ENCODE measurements around the gene SNAPC2.

DNA sequence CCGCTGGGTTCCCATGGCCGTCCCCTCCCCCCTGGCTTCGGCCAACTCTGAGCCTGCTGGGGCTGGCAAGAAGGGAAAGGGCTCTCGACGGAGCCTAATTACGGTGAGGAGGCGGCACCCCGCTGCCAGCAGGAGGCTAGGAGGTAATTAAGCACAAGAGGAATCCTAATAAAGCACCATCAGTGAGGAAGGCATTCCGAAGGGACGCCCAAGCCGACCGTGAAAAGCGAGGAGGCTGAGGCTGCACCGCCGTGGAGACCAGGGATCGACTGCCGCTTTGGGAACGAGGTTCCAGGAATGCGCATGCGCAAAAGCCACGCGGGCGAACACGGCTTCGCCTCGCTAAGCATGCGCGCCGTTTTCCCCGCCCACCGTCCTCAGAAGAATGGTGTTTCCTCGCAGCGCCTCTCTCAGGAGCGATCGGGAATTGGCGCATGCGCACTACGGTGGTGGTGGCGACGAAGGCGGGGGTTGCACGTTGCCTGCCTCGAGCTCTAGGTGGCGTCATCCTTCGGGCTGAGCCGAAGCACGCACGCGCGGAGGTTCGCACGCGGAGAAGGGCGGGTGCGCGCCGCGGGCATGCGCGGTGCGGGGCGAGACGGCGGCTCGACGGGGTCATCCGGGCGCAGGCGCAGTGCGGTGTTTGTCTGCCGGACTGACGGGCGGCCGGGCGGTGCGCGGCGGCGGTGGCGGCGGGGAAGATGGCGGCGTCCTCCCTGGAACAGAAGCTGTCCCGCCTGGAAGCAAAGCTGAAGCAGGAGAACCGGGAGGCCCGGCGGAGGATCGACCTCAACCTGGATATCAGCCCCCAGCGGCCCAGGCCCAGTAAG, 16.7 kb upstream of the SNAPC2 start, which contains the start of gene MAP2K7:
- TF ChIP-seq EZH2 (IDR thresholded peaks at IDR 0.05; ENCODE audit: borderline replicate concordance, low read length), result no peak
- TF ChIP-seq, protein P1, sequence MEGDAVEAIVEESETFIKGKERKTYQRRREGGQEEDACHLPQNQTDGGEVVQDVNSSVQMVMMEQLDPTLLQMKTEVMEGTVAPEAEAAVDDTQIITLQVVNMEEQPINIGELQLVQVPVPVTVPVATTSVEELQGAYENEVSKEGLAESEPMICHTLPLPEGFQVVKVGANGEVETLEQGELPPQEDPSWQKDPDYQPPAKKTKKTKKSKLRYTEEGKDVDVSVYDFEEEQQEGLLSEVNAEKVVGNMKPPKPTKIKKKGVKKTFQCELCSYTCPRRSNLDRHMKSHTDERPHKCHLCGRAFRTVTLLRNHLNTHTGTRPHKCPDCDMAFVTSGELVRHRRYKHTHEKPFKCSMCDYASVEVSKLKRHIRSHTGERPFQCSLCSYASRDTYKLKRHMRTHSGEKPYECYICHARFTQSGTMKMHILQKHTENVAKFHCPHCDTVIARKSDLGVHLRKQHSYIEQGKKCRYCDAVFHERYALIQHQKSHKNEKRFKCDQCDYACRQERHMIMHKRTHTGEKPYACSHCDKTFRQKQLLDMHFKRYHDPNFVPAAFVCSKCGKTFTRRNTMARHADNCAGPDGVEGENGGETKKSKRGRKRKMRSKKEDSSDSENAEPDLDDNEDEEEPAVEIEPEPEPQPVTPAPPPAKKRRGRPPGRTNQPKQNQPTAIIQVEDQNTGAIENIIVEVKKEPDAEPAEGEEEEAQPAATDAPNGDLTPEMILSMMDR (conservative IDR thresholded peaks at IDR 0.05 in 1 of 2, IDR thresholded peaks at IDR 0.05 in 1 of 2; ENCODE audit: extremely low read depth in 1 of 2, insufficient read depth in 1 of 2, low read depth in 1 of 2, low read length in 2 of 2), result peak; percentile 43 to 60
